Naive thymus-derived CD8-positive, alpha-beta T cell (primary cell): ENCODE results near the gene SEPTIN10. TPM values are rescaled to one million over a fixed set of nuclear protein-coding genes. Genes with fewer than 3 reads are reported as not detected.

Experiments used
- ATAC-seq, 2 donors: fragments of 150-1000 bp; cut with Tn5 transposase in 1 of 2; sonication (Bioruptor Pico), chemical (Tn5 transposase) in 1 of 2; 1 replicate in 1 of 2; 2 replicates in 1 of 2; pipeline ENCODE4 v1.10.0; 2021; ENCODE audit warnings: mild to moderate bottlenecking in 2 of 2, moderate library complexity in 2 of 2
- POLR2A ChIA-PET: fragments of 350-600 bp; sonication (Branson Sonifier 250); formaldehyde crosslinking; loops from one replicate; lab custom pipeline; 2021; ENCODE audit warnings: antibody characterized with exemption; lab: Charles Lee
- DNase-seq, 10 donors: peaks; one replicate each; pipeline versions ENCODE4 v3.0.0 to v3.0.0-alpha.2; 2020 to 2022
- H3K27ac Mint-ChIP-seq, 10 donors: one replicate each; pipeline ENCODE4 v1.8.0; 2020 to 2022; ENCODE audit warnings: mild to moderate bottlenecking in 10 of 10, mixed read lengths in 10 of 10, moderate library complexity in 4 of 10, inconsistent platforms in 1 of 10
- H3K27me3 Mint-ChIP-seq, 5 donors: one replicate each; pipeline ENCODE4 v1.8.0; 2021 to 2022; ENCODE audit warnings: mixed read lengths in 5 of 5
- H3K36me3 Mint-ChIP-seq, 3 donors: one replicate each; pipeline ENCODE4 v1.8.0; 2020 to 2022; ENCODE audit warnings: mixed read lengths in 3 of 3, mild to moderate bottlenecking in 2 of 3, inconsistent platforms in 1 of 3
- H3K4me1 Mint-ChIP-seq, 4 donors: one replicate each; pipeline ENCODE4 v1.8.0; 2021 to 2022; ENCODE audit warnings: mixed read lengths in 4 of 4
- H3K4me3 Mint-ChIP-seq, 10 donors: one replicate each; pipeline ENCODE4 v1.8.0; 2020 to 2022; ENCODE audit warnings: mild to moderate bottlenecking in 10 of 10, mixed read lengths in 10 of 10, moderate library complexity in 6 of 10, inconsistent platforms in 1 of 10
- H3K9me3 Mint-ChIP-seq, 9 donors: one replicate each; pipeline ENCODE4 v1.8.0; 2020 to 2022; ENCODE audit warnings: mixed read lengths in 9 of 9, mild to moderate bottlenecking in 3 of 9, inconsistent platforms in 1 of 9, moderate library complexity in 1 of 9
- polyA plus RNA-seq, 3 donors: library from polyadenylated mRNA; unstranded; fragments of 300-500 nt; fragmentation: Illumina TruSeq; gene quantifications; one replicate each; pipeline ENCODE4 v1.2.3, GENCODE V29; 2021
- total RNA-seq, 8 experiments: library from RNA in 2 of 8; stranded (reverse) in 2 of 8; gene quantifications; one replicate each; pipeline ENCODE4 v1.2.3 and lab custom pipeline; 2021 to 2026

SEPTIN10 gene
- total and polyA plus RNA-seq, 5 experiments from 2014 or later, result 0.42 TPM; not detected in 4

GRCh38 chr2:109503191-109503590 is 110.6 kb downstream of the SEPTIN10 start:
- Mint-ChIP-seq H3K4me1 (peaks cover 0 to 2% (median under 1%) of the 10 kb centered on the region in 4 donors), H3K27ac (peak overlapping the region in 1 of 10 donors; percentile 40), H3K9me3 (no peaks in the 10 kb centered on the region), H3K27me3 (no peaks in the 10 kb centered on the region), H3K36me3 (peaks cover 0 to 8% (median 0%) of the 10 kb centered on the region in 3 donors), H3K4me3 (no peak overlapping the region)
- DNase-seq, result no peak
- no peak for ATAC-seq
- POLR2A ChIA-PET, result no interaction called here

- Mint-ChIP-seq H3K9me3 (no peaks in the 10 kb centered on the region), H3K27ac (no peak overlapping the region), H3K4me1 (peaks cover 0 to 2% (median under 1%) of the 10 kb centered on the region in 4 donors), H3K4me3 (no peak overlapping the region), H3K36me3 (peaks cover 0 to 8% (median 0%) of the 10 kb centered on the region in 3 donors), H3K27me3 (no peaks in the 10 kb centered on the region)
- ATAC-seq, result no peak
- DNase-seq, result no peak
- POLR2A ChIA-PET, result no interaction called here
These were observed 112.3 kb downstream of the SEPTIN10 start for GRCh38 chr2:109501461-109501860.

GRCh38 chr2:109500910-109501309 is 112.9 kb downstream of the SEPTIN10 start:
- POLR2A ChIA-PET, result no interaction called here
- DNase-seq, result no peak
- no peak overlapping the region for H3K27ac Mint-ChIP-seq
- peaks cover 0 to 2% (median 0%) of the 10 kb centered on the region in 9 donors for H3K9me3 Mint-ChIP-seq
- H3K36me3 Mint-ChIP-seq, result peaks cover 0 to 12% (median 2%) of the 10 kb centered on the region in 3 donors
- no peaks in the 10 kb centered on the region for H3K27me3 Mint-ChIP-seq
- no peak overlapping the region for H3K4me3 Mint-ChIP-seq
- peaks cover 0 to 2% (median under 1%) of the 10 kb centered on the region in 4 donors for H3K4me1 Mint-ChIP-seq
- no peak for ATAC-seq

GRCh38 chr2:109499566-109499965 is 114.2 kb downstream of the SEPTIN10 start:
- ATAC-seq, result no peak
- POLR2A ChIA-PET, result no interaction called here
- H3K9me3 Mint-ChIP-seq, result peaks cover 0 to 2% (median 0%) of the 10 kb centered on the region in 9 donors
- H3K27me3 Mint-ChIP-seq, result no peaks in the 10 kb centered on the region
- peaks cover 0 to 2% (median under 1%) of the 10 kb centered on the region in 4 donors for H3K4me1 Mint-ChIP-seq
- H3K36me3 Mint-ChIP-seq, result peaks cover 0 to 12% (median 4%) of the 10 kb centered on the region in 3 donors
- H3K27ac Mint-ChIP-seq, result peak overlapping the region in 2 of 10 donors; percentile 24 to 63
- H3K4me3 Mint-ChIP-seq, result no peak overlapping the region
- DNase-seq, result no peak

GRCh38 chr2:109498906-109499305 is 114.9 kb downstream of the SEPTIN10 start:
- DNase-seq (no peak), ATAC-seq (no peak)
- H3K27ac Mint-ChIP-seq, result peak overlapping the region in 1 of 10 donors; percentile 65
- H3K9me3 Mint-ChIP-seq, result peaks cover 0 to 2% (median 0%) of the 10 kb centered on the region in 9 donors
- H3K4me3 Mint-ChIP-seq, result no peak overlapping the region
- peaks cover 0 to 2% (median under 1%) of the 10 kb centered on the region in 4 donors for H3K4me1 Mint-ChIP-seq
- no peaks in the 10 kb centered on the region for H3K27me3 Mint-ChIP-seq
- H3K36me3 Mint-ChIP-seq, result peaks cover 0 to 12% (median 4%) of the 10 kb centered on the region in 3 donors
- POLR2A ChIA-PET, result no interaction called here

- POLR2A ChIA-PET, result no interaction called here
- ATAC-seq (no peak), DNase-seq (no peak)
- Mint-ChIP-seq H3K9me3 (peaks cover 0 to 2% (median 0%) of the 10 kb centered on the region in 9 donors), H3K36me3 (peaks cover 0 to 12% (median 4%) of the 10 kb centered on the region in 3 donors), H3K4me1 (peaks cover 0 to 2% (median under 1%) of the 10 kb centered on the region in 4 donors), H3K4me3 (no peak overlapping the region), H3K27ac (peak overlapping the region in 1 of 10 donors; percentile 65), H3K27me3 (no peaks in the 10 kb centered on the region)
These were observed 115.6 kb downstream of the SEPTIN10 start for GRCh38 chr2:109497911-109498870.

- H3K9me3 Mint-ChIP-seq, result peaks cover 0 to 2% (median 0%) of the 10 kb centered on the region in 9 donors
- POLR2A ChIA-PET, result no interaction called here
- no peak for DNase-seq
These were observed 116.3 kb downstream of the SEPTIN10 start for GRCh38 chr2:109497463-109497862.

GRCh38 chr2:109494351-109494750 is 119.4 kb downstream of the SEPTIN10 start:
- Mint-ChIP-seq H3K27me3 (no peaks in the 10 kb centered on the region), H3K27ac (no peak overlapping the region), H3K9me3 (peaks cover 0 to 2% (median 0%) of the 10 kb centered on the region in 9 donors), H3K4me3 (no peak overlapping the region), H3K36me3 (peaks cover 0 to 4% (median 4%) of the 10 kb centered on the region in 3 donors), H3K4me1 (no peaks in the 10 kb centered on the region)
- POLR2A ChIA-PET, result no interaction called here
- no peak for ATAC-seq
- DNase-seq, result no peak

More at GRCh38 chr2:109497463-109497862, 116.3 kb downstream of the SEPTIN10 start:
- Mint-ChIP-seq H3K27ac (no peak overlapping the region), H3K4me1 (peaks cover 0 to 2% (median under 1%) of the 10 kb centered on the region in 4 donors), H3K4me3 (no peak overlapping the region), H3K36me3 (peaks cover 0 to 10% (median 4%) of the 10 kb centered on the region in 3 donors), H3K27me3 (no peaks in the 10 kb centered on the region)
- no peak for ATAC-seq

GRCh38 chr2:109493176-109493935 is 120.4 kb downstream of the SEPTIN10 start:
- Mint-ChIP-seq H3K36me3 (peaks cover 0 to 6% (median 4%) of the 10 kb centered on the region in 3 donors), H3K27ac (no peak overlapping the region), H3K4me3 (no peak overlapping the region), H3K9me3 (peaks cover 0 to 2% (median 0%) of the 10 kb centered on the region in 9 donors), H3K27me3 (no peaks in the 10 kb centered on the region), H3K4me1 (no peaks in the 10 kb centered on the region)
- no peak for DNase-seq
- POLR2A ChIA-PET, result no interaction called here
- ATAC-seq, result no peak

Other genes starting within 250 kb of the SEPTIN10 start
- under 1 TPM in 1 of 2 experiments, not detected in 1; 0.16 TPM for gene SOWAHC, start 398 bp upstream of the SEPTIN10 start, total RNA-seq
- under 1 TPM in 2 of 3 donors, not detected in 1; 0.05 to 0.12 TPM for gene SOWAHC, start 398 bp upstream of the SEPTIN10 start, polyA plus RNA-seq
- 100 to 1,000 TPM in 1 of 2 experiments, 10 to 100 TPM in 1; 90.2 to 111 TPM for gene RGPD5, start 180.3 kb upstream of the SEPTIN10 start, total RNA-seq
- gene RGPD5, start 180.3 kb upstream of the SEPTIN10 start, polyA plus RNA-seq, result 1 to 10 TPM; 2.8 to 6.2 (median 3.3) TPM